Body of pancreas (tissue), 4 donors: ENCODE data around the gene LPP. TPM values are rescaled to one million over a fixed set of nuclear protein-coding genes. Genes with fewer than 3 reads are reported as not detected.

Source experiments
- ATAC-seq: fragments of 150-250 bp; one replicate; pipeline ENCODE4 v1.9.1; 2016
- DNase-seq, 4 donors: peaks; one replicate each; pipeline ENCODE4 v3.0.0-alpha.2; 2019
- H3K27ac ChIP-seq, 4 donors: fragments of 200-600 bp; sonication (generic); 1 replicate in 3 of 4; 2 replicates in 1 of 4; pipeline versions ENCODE4 v1.5.1 to v1.6.1; 2016 to 2019; ENCODE audit warnings: mild to moderate bottlenecking in 1 of 4, mixed read lengths in 1 of 4, moderate library complexity in 1 of 4
- H3K27me3 ChIP-seq, 2 donors: fragments of 200-600 bp; sonication (generic); one replicate each; pipeline ENCODE4 v1.6.0; 2016; ENCODE audit warnings: mild to moderate bottlenecking in 1 of 2
- H3K36me3 ChIP-seq, 2 donors: fragments of 200-600 bp; sonication (generic); replicated peaks in 1 of 2; 2 replicates each; pipeline ENCODE4 v1.5.1; 2016; ENCODE audit warnings: low read depth in 2 of 2; ENCODE audit not compliant: insufficient read depth in 1 of 2
- H3K4me1 ChIP-seq: fragments of 200-600 bp; sonication (generic); one replicate; pipeline ENCODE4 v1.6.0; 2016
- H3K4me3 ChIP-seq, 2 donors: fragments of 200-600 bp; sonication (generic); 1 replicate in 1 of 2; 2 replicates in 1 of 2; pipeline ENCODE4 v1.5.1; 2016 to 2019
- H3K9me3 ChIP-seq, 3 donors: fragments of 200-600 bp; sonication (generic); 1 replicate in 2 of 3; 2 replicates in 1 of 3; pipeline ENCODE4 v1.5.1; 2016
- CTCF ChIP-seq, 7 experiments: fragments of 450-650 bp in 4 of 7; fragments of 200-600 bp in 3 of 7; sonication (generic) in 3 of 7; IDR thresholded peaks; one replicate each; pipeline ENCODE4 v1.5.1; 2016 to 2019; ENCODE audit warnings: antibody characterized with exemption in 7 of 7
- POLR2A ChIP-seq, 3 donors: fragments of 450-650 bp; IDR thresholded peaks; one replicate each; pipeline ENCODE4 v1.6.1; 2016; ENCODE audit warnings: antibody characterized with exemption in 3 of 3, mild to moderate bottlenecking in 2 of 3
- WGBS, 2 donors: methylation state at CpG; one replicate each; pipeline ENCODE4 v1.1.5; 2017; 5-methylcytosine and 5-hydroxymethylcytosine counted together
- intact Hi-C: fragments of 100-400 bp; cut with DNase I; formaldehyde crosslinking; loops from one replicate; pipeline ENCODE4 v1.15.1; 2023
- total RNA-seq, 2 donors: library from RNA; depleted of rRNA; stranded (reverse); fragments of >200 nt; gene quantifications; one replicate each; pipeline ENCODE4 v1.1.0, GENCODE V29; 2016

LPP gene
- total RNA-seq, 2 donors from 2014 or later, result 60.6 to 65.1 TPM

- intact Hi-C loops, result no loop called here
- Histone ChIP-seq H3K27ac (peak overlapping the region in 1 of 4 donors; percentile 3), H3K4me3 (no peak overlapping the region), H3K27me3 (no peaks in the 10 kb centered on the region), H3K36me3 (no peaks in the 10 kb centered on the region), H3K4me1 (no peaks in the 10 kb centered on the region), H3K9me3 (no peaks in the 10 kb centered on the region)
- WGBS, 2 donors, result 49 to 81% methylated on average over 3 of the region's 3 CpGs
- DNase-seq (no peak), ATAC-seq (no peak)
- TF ChIP-seq CTCF (IDR thresholded peaks at IDR 0.05) (no peak), POLR2A (IDR thresholded peaks at IDR 0.05) (no peak)
Measured at GRCh38 chr3:188797045-188797444, 643.1 kb downstream of the LPP start.

GRCh38 chr3:188798556-188799145 lies 644.7 kb downstream of the LPP start:
- ATAC-seq (no peak), DNase-seq (no peak)
- intact Hi-C loops, result no loop called here
- Histone ChIP-seq H3K27ac (no peak overlapping the region), H3K27me3 (no peaks in the 10 kb centered on the region), H3K4me3 (no peak overlapping the region), H3K4me1 (no peaks in the 10 kb centered on the region), H3K9me3 (no peaks in the 10 kb centered on the region), H3K36me3 (no peaks in the 10 kb centered on the region)
- TF ChIP-seq CTCF (IDR thresholded peaks at IDR 0.05) (no peak), POLR2A (IDR thresholded peaks at IDR 0.05) (no peak)
- WGBS, 2 donors, result 86 to 93% methylated on average over 5 of the region's 5 CpGs

GRCh38 chr3:188801393-188801792 lies 647.4 kb downstream of the LPP start:
- TF ChIP-seq CTCF (IDR thresholded peaks at IDR 0.05), result no peak
- no peak for TF ChIP-seq POLR2A (IDR thresholded peaks at IDR 0.05)
- ATAC-seq (no peak), DNase-seq (no peak)
- H3K9me3 ChIP-seq, result no peaks in the 10 kb centered on the region
- no peaks in the 10 kb centered on the region for H3K4me1 ChIP-seq
- intact Hi-C loops, result no loop called here
- H3K27me3 ChIP-seq, result no peaks in the 10 kb centered on the region
- H3K27ac ChIP-seq, result no peak overlapping the region
- no peak overlapping the region for H3K4me3 ChIP-seq
- 92 to 96% methylated on average over 4 of the region's 4 CpGs for WGBS, 2 donors
- H3K36me3 ChIP-seq, result no peaks in the 10 kb centered on the region

GRCh38 chr3:188802645-188803044 lies 648.7 kb downstream of the LPP start:
- TF ChIP-seq CTCF (IDR thresholded peaks at IDR 0.05), result no peak
- H3K4me1 ChIP-seq, result no peaks in the 10 kb centered on the region
- ATAC-seq (no peak), DNase-seq (no peak)
- H3K4me3 ChIP-seq, result no peak overlapping the region
- no peaks in the 10 kb centered on the region for H3K36me3 ChIP-seq
- H3K27me3 ChIP-seq, result no peaks in the 10 kb centered on the region
- H3K27ac ChIP-seq, result no peak overlapping the region
- WGBS, 2 donors, result 64 to 96% methylated on average over 3 of the region's 3 CpGs
- intact Hi-C loops, result no loop called here
- H3K9me3 ChIP-seq, result no peaks in the 10 kb centered on the region

- DNase-seq, result no peak
- no peak for TF ChIP-seq CTCF (IDR thresholded peaks at IDR 0.05)
- no peak for TF ChIP-seq POLR2A (IDR thresholded peaks at IDR 0.05)
- H3K9me3 ChIP-seq, result peaks cover 0 to 8% (median 0%) of the 10 kb centered on the region in 3 donors
- no peaks in the 10 kb centered on the region for H3K36me3 ChIP-seq
- no peaks in the 10 kb centered on the region for H3K4me1 ChIP-seq
- H3K27me3 ChIP-seq, result no peaks in the 10 kb centered on the region
- H3K4me3 ChIP-seq, result no peak overlapping the region
- no peak for ATAC-seq
- 88 to 100% methylated on average over 1 of the region's 1 CpG for WGBS, 2 donors
- no peak overlapping the region for H3K27ac ChIP-seq
- intact Hi-C loops, result no loop called here
Measured at GRCh38 chr3:188807006-188807405, 653.0 kb downstream of the LPP start.
